HG02981 (cell line): ENCODE results near the gene PAM.
"Not testable (repeated sequence)": the region's sequence is repeated elsewhere in the genome, so short reads cannot be mapped to it uniquely, and the experiment has no call there.

Source experiments
- ATAC-seq: cut with Tn5 transposase; IDR thresholded peaks from one replicate; pipeline ENCODE4 v1.9.1; 2021; ENCODE audit warnings: mild to moderate bottlenecking, moderate library complexity; ENCODE audit not compliant: unreplicated experiment

PAM gene

DNA sequence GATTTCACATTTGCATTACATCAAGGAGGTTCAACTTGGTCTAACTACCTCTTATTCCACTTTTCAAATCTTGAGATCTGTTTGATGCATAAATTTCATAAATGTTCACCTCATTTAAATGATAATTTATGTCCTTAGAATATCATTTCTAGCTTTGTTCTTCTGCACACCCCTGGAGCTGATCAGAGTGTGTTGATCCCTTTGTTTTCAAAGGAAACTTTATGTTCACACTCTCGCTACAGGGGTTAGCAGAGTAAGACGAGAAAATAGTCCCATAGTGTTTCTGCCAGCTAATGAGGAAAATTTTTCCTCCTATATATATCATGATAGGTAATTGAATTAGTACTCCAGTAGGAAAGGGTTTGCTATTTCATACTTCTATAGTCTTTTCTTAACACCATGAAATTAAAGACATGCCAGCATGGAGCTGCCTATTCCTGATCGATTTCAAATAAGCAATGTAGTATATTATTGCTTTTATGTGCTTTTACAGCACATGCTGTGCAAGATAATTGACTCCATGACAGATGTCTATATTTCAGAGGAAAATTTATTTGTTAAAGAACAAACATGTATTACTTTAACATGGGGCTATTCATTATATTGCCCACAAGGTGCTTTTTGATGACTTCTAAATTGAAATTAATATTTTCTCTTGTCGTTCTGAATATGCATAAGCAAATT, 4.8 kb upstream of the PAM start:
- no peak for ATAC-seq

- not testable (repeated sequence) for ATAC-seq
Observed at GRCh38 chr5:102751903-102752376, 3.2 kb upstream of the PAM start.

DNA sequence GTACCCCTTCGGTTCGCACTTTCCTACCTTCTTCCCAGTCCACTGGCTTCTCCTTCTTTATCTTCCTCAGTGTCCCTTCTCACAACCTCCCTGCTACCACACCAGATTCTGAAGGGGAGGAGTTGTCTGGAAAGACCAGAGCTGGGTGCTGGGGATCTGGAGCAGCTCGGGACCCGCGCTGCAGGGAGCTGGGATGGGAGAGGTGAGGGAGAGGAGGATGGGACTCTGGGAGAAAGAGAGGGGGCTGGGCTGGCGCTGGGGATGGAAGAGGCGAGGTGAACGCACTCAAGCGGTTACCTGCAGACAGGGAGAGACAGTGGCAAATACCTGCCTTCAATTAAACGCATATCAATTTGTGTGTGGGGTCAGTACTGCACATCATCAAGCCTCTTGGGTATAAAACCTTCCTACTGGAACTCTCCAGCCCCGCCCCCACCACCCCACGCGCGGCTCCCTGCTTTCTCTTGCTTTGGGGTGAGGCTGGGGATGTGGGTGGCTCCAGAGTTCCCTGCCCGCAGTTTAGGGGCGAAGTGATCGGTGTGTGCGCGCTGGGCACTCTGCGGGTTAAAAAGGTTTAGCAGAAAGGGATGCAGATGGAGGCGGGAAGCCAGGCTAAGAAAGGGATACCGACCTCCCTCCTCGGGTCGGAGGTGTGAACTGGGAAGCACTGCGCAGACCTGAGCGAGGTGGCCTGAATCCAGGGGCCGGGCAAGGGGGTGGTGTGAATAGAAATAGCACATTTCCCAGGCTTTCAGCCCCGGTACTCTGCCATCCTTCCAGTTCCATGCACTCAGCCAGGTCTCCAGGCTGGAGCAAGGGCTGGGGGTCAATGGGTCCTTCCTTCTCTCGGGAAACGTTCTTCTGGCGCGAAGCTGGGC, 977 bp upstream of the PAM start:
- peak; percentile 1 for ATAC-seq

DNA sequence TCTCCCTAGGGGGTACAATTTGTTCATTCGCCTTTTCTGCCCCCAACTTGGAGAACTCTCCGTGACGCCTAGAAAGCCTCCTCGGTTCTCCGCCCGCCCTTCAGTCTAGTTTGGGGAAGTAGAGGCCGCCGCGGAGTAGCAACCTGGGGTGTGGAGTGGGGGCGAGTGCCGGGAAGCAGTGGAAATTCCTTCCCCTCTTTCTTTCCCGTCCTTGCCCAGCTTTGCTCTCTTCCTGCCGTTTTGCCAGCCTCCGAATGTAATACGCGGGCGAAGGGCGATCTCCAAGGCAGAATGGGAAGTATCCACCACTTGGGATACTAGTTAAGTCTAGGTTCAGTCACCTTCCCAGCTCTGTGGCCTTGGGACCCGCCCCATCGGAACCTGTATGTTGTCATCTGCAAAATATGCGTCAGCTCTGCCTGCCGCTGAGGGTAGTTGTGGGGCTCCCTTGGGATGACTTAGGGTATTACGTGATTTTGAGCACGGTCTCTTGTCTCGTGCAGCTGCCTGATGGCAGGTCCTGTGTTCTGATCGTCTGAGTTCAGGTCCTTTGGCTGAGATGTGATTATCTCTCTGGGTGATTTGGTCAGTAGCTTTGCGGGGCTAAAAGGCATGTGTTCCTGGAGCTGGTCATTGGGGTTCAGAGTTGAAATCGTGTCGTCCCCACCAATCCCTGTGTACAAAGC, 724 bp downstream of the PAM start:
- ATAC-seq: peak; percentile 78

GRCh38 chr5:102758576-102758975, 3.5 kb downstream of the PAM start:
- no peak for ATAC-seq

GRCh38 chr5:102759289-102759688, 4.2 kb downstream of the PAM start:
- ATAC-seq: no peak

- no peak for ATAC-seq
Observed at GRCh38 chr5:102759700-102760099, 4.6 kb downstream of the PAM start.

DNA sequence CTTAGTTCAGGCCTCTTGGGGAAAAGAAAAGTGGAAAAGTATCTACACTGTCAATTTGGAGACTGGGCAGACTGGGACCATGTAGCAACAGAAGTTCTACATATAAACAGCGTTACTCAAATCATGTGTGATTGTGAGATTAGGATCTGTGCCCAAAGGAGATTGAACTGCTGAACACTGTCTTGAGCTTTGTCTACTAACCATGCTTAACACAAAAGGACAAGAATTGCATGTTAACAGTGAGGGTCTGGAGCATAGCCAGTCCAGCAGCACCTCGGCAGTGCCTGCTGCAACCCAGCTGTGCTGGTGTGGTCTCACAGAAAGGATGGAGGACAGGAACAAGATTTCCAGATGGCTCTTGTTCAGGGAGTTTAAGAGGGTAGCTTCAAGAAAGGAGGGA, 5.7 kb downstream of the PAM start:
- no peak for ATAC-seq

DNA sequence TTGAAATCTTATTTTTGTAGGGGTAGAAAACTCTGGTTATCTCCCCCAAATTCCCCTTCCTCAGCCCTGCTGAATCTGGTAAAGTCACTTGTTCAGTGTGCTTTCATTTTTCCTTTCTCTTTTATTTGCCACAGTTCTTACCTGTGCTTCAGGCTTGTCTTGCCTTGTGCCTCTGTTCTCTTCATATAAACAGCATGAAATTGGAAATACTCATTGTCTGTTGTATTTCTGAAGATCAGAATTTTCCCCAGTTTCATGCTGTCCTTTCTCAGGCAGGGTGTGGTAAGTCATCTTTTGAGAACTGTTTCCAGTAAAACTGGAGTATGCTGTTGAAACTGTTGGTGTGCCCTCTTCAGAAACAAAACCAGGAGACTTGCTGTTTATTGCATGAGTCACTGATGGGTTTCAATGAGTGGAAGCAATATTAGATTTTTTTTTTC, 7.0 kb downstream of the PAM start:
- ATAC-seq: peak; percentile 76

GRCh38 chr5:102762562-102763227, 7.6 kb downstream of the PAM start:
- ATAC-seq: no peak

DNA sequence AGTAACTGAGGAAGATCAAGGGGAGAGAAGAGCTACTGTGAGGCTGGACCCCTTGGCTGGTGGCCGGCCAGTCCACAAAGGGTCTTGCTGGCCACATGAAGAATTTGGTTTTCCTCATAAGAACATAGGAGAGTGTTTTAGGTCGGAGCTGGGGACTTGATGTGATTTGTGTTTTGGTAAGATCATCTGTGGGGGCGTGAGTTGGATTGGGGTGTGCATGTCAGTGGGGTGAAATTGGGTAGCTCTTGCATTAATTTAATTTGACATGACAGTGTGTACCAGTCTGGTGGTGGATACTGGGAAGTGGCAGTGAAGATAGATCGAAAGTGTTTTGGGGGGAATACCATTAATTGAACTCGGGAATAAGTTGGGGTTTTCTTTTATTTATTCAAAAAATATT, 8.6 kb downstream of the PAM start:
- no peak for ATAC-seq

DNA sequence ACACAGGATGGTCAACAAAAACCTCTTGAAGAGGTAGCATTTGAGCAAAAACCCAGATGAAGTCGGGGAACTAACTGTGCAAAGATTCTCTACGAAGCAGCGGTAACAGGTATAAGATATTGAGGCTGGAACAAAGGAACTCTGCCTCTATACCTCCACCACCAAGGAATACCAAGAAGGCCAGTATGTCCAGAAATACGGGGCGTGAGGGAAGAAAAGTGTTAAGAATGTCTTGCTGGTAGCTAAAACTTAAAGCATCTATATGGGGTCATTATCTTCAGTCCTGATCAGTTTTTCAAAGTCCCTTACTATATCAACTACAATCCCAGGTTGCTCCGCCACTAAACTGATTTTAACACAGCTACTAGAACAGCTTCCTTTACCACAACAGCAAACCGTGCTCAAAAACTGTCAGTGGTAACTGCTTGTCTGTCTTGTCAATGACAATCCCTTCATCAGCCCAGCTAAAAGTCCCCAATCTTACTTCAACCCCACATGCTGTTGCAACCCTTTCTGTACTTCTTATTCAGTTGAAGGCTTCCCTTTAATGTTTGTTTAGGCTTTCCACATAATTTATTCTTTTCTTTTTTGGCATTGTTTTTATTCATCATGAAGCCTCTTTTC, 9.4 kb downstream of the PAM start:
- ATAC-seq: no peak

DNA sequence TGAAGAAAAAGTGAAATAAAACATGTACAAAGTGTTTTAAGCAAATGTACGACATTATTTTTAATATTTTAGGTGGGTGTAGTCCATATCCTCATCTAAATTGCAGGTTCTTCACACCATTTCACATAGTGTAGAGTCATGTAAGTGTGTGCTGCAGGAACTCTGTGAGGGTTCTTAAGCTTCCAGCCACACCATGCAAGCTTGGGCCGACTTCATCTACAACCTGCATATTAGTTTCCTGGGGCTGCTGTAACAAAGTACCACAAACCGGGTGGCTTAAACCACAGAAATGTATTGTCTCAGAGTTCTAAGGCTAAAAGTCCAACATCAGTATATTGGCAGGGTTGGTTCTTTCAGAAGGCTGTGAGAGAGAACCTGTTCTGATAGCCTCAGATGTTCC, 10.2 kb downstream of the PAM start:
- no peak for ATAC-seq

DNA sequence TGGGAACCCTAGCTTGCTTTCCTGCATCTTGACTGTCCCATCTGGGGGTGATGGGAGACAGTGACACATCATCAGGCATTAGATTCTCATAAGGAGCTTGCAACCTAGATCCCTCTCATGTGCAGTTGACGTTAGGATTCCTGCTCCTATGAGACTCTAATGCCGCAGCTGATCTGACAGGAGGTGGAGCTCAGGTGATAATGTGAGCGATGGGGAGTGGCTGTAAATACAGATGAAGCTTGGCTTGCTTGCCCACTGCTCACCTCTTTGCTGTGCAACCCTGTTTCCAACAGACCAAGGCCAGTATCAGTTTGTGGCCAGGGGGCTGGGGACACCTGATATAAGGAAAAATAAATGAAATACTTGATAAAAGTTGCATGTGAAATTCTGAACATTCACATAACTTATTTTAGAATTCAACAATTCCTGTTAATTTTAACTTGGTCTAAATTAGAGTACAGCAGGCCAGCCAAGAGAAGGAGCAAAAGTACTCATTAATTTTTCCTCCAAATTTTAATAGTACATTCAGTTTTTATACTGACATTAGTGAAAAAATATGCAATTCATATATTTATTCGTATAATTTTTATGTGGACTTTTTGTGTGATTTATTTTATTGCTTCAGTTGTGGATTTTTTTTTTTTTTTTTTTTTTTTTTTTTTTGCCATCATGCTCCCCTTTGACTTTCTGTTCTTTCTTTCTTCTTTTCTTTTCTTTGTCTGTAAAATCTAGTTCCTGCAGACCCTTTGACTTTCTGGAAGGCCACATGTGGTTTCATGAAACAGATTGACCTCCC, 11.4 kb downstream of the PAM start:
- no peak for ATAC-seq

DNA sequence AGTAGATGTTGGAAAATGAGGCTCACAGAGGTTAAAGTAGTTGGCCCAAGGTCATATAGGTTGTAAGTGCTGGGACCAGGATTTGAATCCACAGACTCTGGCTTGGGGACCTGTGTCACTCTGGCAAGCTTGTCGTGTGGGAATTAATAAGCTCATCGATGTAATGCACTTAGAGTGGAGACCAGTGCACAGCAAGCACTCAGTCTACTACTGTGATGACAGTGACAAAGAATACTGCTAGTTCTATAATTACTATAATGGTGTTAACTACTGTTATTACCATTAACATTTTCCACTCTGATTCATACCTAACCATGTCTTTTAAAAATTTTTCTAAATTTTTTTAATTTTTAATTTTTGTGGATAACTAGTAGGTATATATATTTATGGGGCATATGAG, 12.8 kb downstream of the PAM start:
- ATAC-seq: peak; percentile 43

DNA sequence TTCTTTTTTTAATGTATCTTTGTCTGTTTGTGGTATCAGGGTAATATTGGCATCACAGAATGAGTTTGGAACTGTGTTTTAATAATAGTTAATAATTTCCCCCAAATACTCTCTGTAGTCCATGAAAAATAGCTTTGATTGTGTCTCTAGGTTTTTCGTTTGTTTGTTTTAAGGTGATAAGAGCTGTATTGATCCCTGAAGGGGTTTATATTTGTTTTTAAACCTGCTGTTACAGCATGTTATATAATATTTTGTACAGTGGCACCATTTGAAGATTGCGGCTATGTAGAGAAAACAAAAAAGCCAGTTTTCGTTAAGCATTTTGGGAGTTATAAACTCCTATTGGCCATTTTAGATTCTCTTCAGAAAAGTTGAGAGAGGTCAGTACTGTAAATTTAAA, 15.7 kb downstream of the PAM start:
- ATAC-seq: no peak

- no peak for ATAC-seq
Observed at GRCh38 chr5:102771435-102771834, 16.3 kb downstream of the PAM start.

GRCh38 chr5:102772273-102772672, 17.2 kb downstream of the PAM start:
- ATAC-seq: no peak

DNA sequence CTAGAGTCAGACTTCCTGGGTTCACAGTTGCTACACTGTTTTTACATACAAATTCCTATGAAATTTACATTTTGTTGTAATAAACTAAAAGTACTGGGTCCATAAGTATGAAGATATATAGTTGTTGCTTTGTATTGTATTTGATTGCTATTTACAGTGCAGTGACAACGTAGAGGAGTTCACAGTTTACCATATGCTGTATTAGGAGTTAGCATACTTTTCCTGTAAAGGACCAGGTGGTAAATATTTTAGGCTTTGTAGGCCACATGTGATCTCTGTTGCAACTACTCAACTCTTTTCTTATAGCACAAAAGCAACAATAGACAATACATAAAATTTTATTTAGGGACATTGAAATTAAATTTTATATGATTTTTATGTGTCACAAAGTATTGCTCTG, 18.0 kb downstream of the PAM start:
- ATAC-seq: no peak

GRCh38 chr5:102775756-102776155, 20.7 kb downstream of the PAM start:
- not testable (repeated sequence) for ATAC-seq
